Activated naive CD8-positive, alpha-beta T cell treated with anti-CD3 and anti-CD28 coated beads, Interleukin-2, amount 50 U/mL, for 24 hours (primary cell): ENCODE results near the gene TNP1.

Experiments used
- ATAC-seq: fragments of 150-1000 bp; cut with Tn5 transposase; one replicate; pipeline ENCODE4 v1.10.0; 2021
- DNase-seq: peaks from one replicate; pipeline ENCODE4 v3.0.0; 2021
- H3K27ac Mint-ChIP-seq: one replicate; pipeline ENCODE4 v1.8.0; 2021; ENCODE audit warnings: mild to moderate bottlenecking, mixed read lengths
- H3K27me3 Mint-ChIP-seq: one replicate; pipeline ENCODE4 v1.8.0; 2021; ENCODE audit warnings: mixed read lengths
- H3K36me3 Mint-ChIP-seq: one replicate; pipeline ENCODE4 v1.8.0; 2021; ENCODE audit warnings: low read depth, mixed read lengths
- H3K4me1 Mint-ChIP-seq: one replicate; pipeline ENCODE4 v1.8.0; 2021; ENCODE audit warnings: mixed read lengths
- H3K4me3 Mint-ChIP-seq: one replicate; pipeline ENCODE4 v1.8.0; 2021; ENCODE audit warnings: mild to moderate bottlenecking, moderate library complexity, mixed read lengths
- H3K9me3 Mint-ChIP-seq: one replicate; pipeline ENCODE4 v1.8.0; 2021; ENCODE audit warnings: mixed read lengths

TNP1 gene

GRCh38 chr2:216838151-216838550 lies 21.7 kb downstream of the TNP1 start:
- no peaks in the 10 kb centered on the region for H3K9me3 Mint-ChIP-seq
- H3K4me1 Mint-ChIP-seq = no peaks in the 10 kb centered on the region
- H3K27me3 Mint-ChIP-seq = peaks cover 11% of the 10 kb centered on the region
- no peak overlapping the region for H3K4me3 Mint-ChIP-seq
- no peaks in the 10 kb centered on the region for H3K36me3 Mint-ChIP-seq
- ATAC-seq (no peak), DNase-seq (no peak)
- no peak overlapping the region for H3K27ac Mint-ChIP-seq

DNA sequence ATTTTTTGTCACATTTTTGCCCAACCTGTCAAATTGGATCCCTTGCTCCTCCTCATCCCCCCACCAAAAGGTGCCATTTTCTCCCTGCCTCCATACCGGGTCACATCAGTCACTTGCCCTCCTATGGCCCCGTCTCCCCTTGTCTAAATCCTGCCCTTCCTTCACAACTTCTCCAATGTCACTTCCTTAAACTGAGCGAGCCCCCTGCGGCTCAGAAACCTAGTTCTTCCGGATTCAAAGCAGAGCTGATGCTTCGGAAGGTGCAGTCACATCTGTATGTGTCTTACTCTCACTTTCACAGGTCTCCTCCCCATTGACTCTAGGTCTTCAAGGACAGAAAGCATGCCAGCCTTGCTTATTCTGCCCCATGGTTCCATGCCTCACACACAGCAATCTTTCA lies 22.1 kb downstream of the TNP1 start:
- H3K27me3 Mint-ChIP-seq = peaks cover 11% of the 10 kb centered on the region
- no peak for DNase-seq
- no peaks in the 10 kb centered on the region for H3K9me3 Mint-ChIP-seq
- ATAC-seq = no peak
- no peak overlapping the region for H3K27ac Mint-ChIP-seq
- H3K36me3 Mint-ChIP-seq = no peaks in the 10 kb centered on the region
- H3K4me1 Mint-ChIP-seq = no peaks in the 10 kb centered on the region
- H3K4me3 Mint-ChIP-seq = no peak overlapping the region

GRCh38 chr2:216833061-216833460 lies 26.8 kb downstream of the TNP1 start:
- peaks cover 10% of the 10 kb centered on the region for H3K27me3 Mint-ChIP-seq
- DNase-seq = no peak
- no peaks in the 10 kb centered on the region for H3K4me1 Mint-ChIP-seq
- H3K9me3 Mint-ChIP-seq = no peaks in the 10 kb centered on the region
- H3K36me3 Mint-ChIP-seq = no peaks in the 10 kb centered on the region
- no peak overlapping the region for H3K27ac Mint-ChIP-seq
- ATAC-seq = no peak
- H3K4me3 Mint-ChIP-seq = no peak overlapping the region

GRCh38 chr2:216830346-216830745 lies 29.5 kb downstream of the TNP1 start:
- H3K4me3 Mint-ChIP-seq = no peak overlapping the region

GRCh38 chr2:216829533-216829932 lies 30.3 kb downstream of the TNP1 start:
- no peaks in the 10 kb centered on the region for H3K9me3 Mint-ChIP-seq
- no peak for DNase-seq
- peaks cover 16% of the 10 kb centered on the region for H3K27me3 Mint-ChIP-seq
- no peak for ATAC-seq
- H3K27ac Mint-ChIP-seq = no peak overlapping the region
- H3K4me3 Mint-ChIP-seq = no peak overlapping the region
- no peaks in the 10 kb centered on the region for H3K4me1 Mint-ChIP-seq
- H3K36me3 Mint-ChIP-seq = no peaks in the 10 kb centered on the region

More at GRCh38 chr2:216830346-216830745, 29.5 kb downstream of the TNP1 start:
- Mint-ChIP-seq H3K27ac (no peak overlapping the region), H3K36me3 (no peaks in the 10 kb centered on the region), H3K4me1 (no peaks in the 10 kb centered on the region), H3K27me3 (peaks cover 11% of the 10 kb centered on the region), H3K9me3 (no peaks in the 10 kb centered on the region)
- no peak for ATAC-seq
- DNase-seq = no peak

- ATAC-seq = no peak
- H3K4me1 Mint-ChIP-seq = no peaks in the 10 kb centered on the region
These were observed 32.7 kb downstream of the TNP1 start for GRCh38 chr2:216827073-216827720.

DNA sequence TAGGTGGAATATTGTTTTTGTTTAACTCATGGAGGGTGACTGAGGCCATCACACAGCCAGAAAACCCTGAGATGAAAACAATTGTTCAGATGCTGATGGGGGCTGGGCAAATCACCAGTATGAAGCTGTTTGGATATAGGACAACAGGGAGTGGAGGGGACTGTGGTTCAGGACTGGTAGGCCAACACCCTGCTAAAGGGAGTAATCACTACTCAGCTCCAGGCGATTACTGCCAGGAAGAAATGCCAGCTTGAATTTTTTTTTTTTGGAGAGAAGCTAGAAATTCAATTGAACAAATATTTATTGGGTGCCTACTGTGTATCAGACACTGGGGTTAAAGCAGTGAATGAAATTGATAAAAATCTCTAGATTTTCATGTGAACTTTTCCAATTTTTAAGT lies 37.4 kb downstream of the TNP1 start:
- ATAC-seq (no peak), DNase-seq (no peak)
- Mint-ChIP-seq H3K9me3 (no peaks in the 10 kb centered on the region), H3K36me3 (no peaks in the 10 kb centered on the region), H3K4me1 (no peaks in the 10 kb centered on the region), H3K4me3 (no peak overlapping the region), H3K27ac (no peak overlapping the region), H3K27me3 (peaks cover 13% of the 10 kb centered on the region)

More at GRCh38 chr2:216827073-216827720, 32.7 kb downstream of the TNP1 start:
- H3K4me3 Mint-ChIP-seq = no peak overlapping the region
- H3K27ac Mint-ChIP-seq = no peak overlapping the region
- no peaks in the 10 kb centered on the region for H3K9me3 Mint-ChIP-seq
- DNase-seq = no peak
- H3K27me3 Mint-ChIP-seq = peaks cover 14% of the 10 kb centered on the region
- no peaks in the 10 kb centered on the region for H3K36me3 Mint-ChIP-seq

GRCh38 chr2:216820709-216821108 lies 39.2 kb downstream of the TNP1 start:
- H3K36me3 Mint-ChIP-seq = no peaks in the 10 kb centered on the region
- no peak for ATAC-seq

GRCh38 chr2:216819766-216820165 lies 40.1 kb downstream of the TNP1 start:
- DNase-seq (no peak), ATAC-seq (no peak)
- H3K27ac Mint-ChIP-seq = no peak overlapping the region
- no peaks in the 10 kb centered on the region for H3K36me3 Mint-ChIP-seq
- no peaks in the 10 kb centered on the region for H3K9me3 Mint-ChIP-seq
- peaks cover 3% of the 10 kb centered on the region for H3K27me3 Mint-ChIP-seq
- H3K4me1 Mint-ChIP-seq = no peaks in the 10 kb centered on the region
- H3K4me3 Mint-ChIP-seq = no peak overlapping the region

More at GRCh38 chr2:216820709-216821108, 39.2 kb downstream of the TNP1 start:
- DNase-seq = no peak
- peaks cover 8% of the 10 kb centered on the region for H3K27me3 Mint-ChIP-seq
- no peaks in the 10 kb centered on the region for H3K9me3 Mint-ChIP-seq
- H3K27ac Mint-ChIP-seq = no peak overlapping the region
- no peaks in the 10 kb centered on the region for H3K4me1 Mint-ChIP-seq
- H3K4me3 Mint-ChIP-seq = no peak overlapping the region

DNA sequence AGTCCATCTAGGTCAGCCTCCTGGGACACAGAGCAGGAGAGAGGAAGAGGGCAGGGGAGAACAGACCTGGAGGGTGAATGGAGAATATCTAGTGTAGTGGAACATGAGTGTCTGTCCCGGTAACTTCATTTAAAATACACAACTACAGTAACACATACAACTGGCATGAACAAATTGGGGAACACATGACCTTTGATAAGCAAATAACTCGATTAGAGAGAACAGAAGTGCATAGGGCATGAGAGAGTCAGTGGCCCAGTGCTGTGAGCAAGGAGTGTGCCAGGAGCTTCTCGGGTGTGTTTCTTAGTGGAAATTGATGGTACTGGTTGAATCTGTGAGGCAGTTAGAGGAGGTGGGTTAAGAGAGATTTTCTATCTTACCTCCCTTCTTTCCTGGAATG lies 40.8 kb downstream of the TNP1 start:
- H3K4me3 Mint-ChIP-seq = no peak overlapping the region
- H3K9me3 Mint-ChIP-seq = no peaks in the 10 kb centered on the region
- H3K36me3 Mint-ChIP-seq = no peaks in the 10 kb centered on the region
- no peak overlapping the region for H3K27ac Mint-ChIP-seq
- peaks cover 3% of the 10 kb centered on the region for H3K27me3 Mint-ChIP-seq
- H3K4me1 Mint-ChIP-seq = no peaks in the 10 kb centered on the region
- no peak for DNase-seq
- ATAC-seq = no peak

DNA sequence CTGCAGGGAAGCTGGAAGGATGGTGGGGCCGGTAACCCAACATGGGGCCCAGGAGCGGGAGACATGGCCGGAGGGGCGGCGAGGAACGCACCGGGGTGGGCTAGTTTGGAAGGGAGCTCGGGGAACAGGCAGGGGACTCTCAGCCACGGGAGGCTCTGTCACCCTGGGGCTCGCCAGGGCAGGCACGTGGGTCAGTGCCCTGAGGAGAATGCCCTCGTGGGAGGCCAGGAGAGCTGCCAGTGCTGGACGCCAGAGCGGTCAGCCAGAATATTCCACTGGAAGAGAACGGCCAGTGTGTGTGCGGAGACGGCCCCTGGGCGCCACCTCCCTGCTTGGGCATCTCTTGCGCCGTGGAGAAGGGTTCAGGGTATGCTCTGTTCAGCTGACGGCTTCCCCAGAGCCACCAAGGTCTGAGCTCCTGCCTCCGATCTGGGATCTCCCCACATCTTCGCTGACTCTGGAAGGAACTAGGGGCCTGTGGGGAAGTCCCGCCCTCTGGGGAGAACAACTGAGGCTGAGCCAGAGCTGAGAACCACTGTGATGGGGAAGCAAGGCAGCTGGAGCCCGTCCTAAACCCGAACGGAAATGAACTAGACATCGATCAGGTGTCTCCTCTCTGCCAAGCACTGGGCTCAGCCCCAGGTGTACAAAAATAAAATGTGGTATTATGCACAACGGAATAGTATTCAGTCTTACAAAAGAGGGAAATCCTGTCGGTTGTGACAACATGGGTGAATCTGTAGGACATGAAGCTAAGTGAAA lies 49.3 kb downstream of the TNP1 start:
- ATAC-seq = no peak
- Mint-ChIP-seq H3K4me3 (no peak overlapping the region), H3K27ac (no peak overlapping the region), H3K27me3 (no peaks in the 10 kb centered on the region), H3K36me3 (no peaks in the 10 kb centered on the region), H3K4me1 (no peaks in the 10 kb centered on the region), H3K9me3 (no peaks in the 10 kb centered on the region)
- DNase-seq = no peak
